T-helper 2 cell treated with Interferon-gamma antibody and Interleukin-4, amounts not matched to agents 5 μg/mL and 100 μg/mL, for 36 hours (primary cell): ENCODE data around the gene AKIRIN1.
"Not testable (repeated sequence)": the region's sequence is repeated elsewhere in the genome, so short reads cannot be mapped to it uniquely, and the experiment has no call there.

ENCODE experiments used
- DNase-seq: peaks from one replicate; pipeline ENCODE4 v3.0.0; 2021; ENCODE audit warnings: low spot score
- H3K27ac Mint-ChIP-seq: one replicate; pipeline ENCODE4 v1.8.0; 2021; ENCODE audit warnings: mild to moderate bottlenecking, mixed read lengths
- H3K27me3 Mint-ChIP-seq: one replicate; pipeline ENCODE4 v1.8.0; 2021; ENCODE audit warnings: low read depth, mixed read lengths
- H3K36me3 Mint-ChIP-seq: one replicate; pipeline ENCODE4 v1.8.0; 2021; ENCODE audit warnings: low read depth, mixed read lengths
- H3K4me1 Mint-ChIP-seq: one replicate; pipeline ENCODE4 v1.8.0; 2021; ENCODE audit warnings: low read depth, mixed read lengths
- H3K4me3 Mint-ChIP-seq: one replicate; pipeline ENCODE4 v1.8.0; 2022; ENCODE audit warnings: mild to moderate bottlenecking, moderate library complexity, mixed read lengths
- H3K9me3 Mint-ChIP-seq: one replicate; pipeline ENCODE4 v1.8.0; 2021; ENCODE audit warnings: mixed read lengths

AKIRIN1 gene, protein sequence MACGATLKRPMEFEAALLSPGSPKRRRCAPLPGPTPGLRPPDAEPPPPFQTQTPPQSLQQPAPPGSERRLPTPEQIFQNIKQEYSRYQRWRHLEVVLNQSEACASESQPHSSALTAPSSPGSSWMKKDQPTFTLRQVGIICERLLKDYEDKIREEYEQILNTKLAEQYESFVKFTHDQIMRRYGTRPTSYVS

DNA sequence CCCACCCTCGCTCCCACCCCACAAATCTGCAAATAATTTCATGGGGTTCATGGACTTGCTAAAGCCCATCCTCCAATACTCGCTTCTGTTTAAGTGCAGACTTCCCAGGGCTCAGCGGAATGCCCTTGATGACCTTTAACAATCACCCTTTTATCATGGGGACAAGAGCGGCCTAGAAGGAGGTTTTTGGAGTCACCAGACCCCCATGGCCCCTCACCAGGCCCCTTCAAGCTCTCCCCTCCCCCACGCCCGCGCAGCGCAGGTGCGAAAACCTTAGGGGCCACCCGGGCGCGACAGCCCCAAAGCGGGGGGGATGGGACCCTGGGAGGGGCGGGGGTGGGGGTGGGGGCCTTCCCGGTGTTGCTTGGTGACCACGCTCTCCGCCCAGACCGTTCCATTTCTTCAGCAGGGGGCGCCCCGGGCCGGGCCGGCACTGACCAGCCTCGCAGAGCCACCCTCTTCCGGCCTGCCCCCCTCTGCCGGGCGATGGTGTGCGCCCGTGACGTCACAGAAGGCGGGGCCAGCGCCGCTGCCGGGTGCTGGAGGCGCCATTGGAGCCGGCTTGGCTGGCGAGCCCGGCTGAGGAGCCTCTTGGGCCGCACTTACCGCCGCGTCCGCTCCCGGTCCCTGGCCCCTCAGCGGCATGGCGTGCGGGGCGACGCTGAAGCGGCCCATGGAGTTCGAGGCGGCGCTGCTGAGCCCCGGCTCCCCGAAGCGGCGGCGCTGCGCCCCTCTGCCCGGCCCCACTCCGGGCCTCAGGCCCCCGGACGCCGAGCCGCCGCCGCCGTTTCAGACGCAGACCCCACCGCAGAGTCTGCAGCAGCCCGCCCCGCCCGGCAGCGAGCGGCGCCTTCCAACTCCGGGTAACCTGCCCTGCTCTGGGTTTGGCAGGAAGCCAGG is at the start of gene AKIRIN1:
AKIRIN1 (plus strand) TSS at position 539 of the 900 bp plus-strand sequence; CDS start at position 644, 105 bp downstream.
- Mint-ChIP-seq H3K36me3 (peaks cover 24% of the 10 kb centered on the region), H3K4me1 (peaks cover 34% of the 10 kb centered on the region), H3K4me3 (peak within 1 kb of the TSS; percentile 93), H3K9me3 (no peaks in the 10 kb centered on the region), H3K27me3 (no peaks in the 10 kb centered on the region), H3K27ac (peak within 1 kb of the TSS; percentile 83)
- DNase-seq: peak; percentile 98

DNA sequence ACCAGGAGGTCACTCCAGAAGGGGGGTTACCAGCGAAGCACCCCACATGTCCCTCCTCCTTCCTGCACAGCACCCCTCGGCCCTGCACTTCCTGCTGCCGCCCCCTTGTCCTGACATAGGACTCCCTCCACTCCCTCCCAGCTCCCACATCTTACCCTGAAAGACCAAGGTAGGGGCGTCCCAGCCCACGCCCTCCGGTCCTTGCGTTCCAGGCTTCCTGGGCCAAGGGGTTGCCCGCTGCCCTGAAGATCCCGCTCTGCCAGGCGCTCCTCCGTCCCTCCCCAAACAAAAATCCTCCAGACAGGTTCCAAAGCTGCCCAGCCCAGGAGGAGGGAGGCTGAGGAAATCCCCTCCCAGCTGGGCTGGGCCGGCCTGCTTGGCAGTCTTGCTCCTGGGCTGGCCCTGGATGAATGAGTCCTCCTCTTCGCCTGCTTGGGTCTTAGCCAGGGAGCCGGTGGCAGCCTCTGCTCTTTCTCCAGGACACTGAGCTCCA is 49.5 kb upstream of the AKIRIN1 start, which contains the start of gene RHBDL2:
RHBDL2 (minus strand) TSS at position 304 of the 493 bp plus-strand sequence. CDS start 22,618 bp downstream, outside the sequence.
- Mint-ChIP-seq H3K9me3 (no peaks in the 10 kb centered on the region), H3K27me3 (no peaks in the 10 kb centered on the region), H3K4me1 (peaks cover 3% of the 10 kb centered on the region), H3K4me3 (no peak within 1 kb of the TSS), H3K27ac (no peak within 1 kb of the TSS), H3K36me3 (no peaks in the 10 kb centered on the region)
- no peak for DNase-seq

DNA sequence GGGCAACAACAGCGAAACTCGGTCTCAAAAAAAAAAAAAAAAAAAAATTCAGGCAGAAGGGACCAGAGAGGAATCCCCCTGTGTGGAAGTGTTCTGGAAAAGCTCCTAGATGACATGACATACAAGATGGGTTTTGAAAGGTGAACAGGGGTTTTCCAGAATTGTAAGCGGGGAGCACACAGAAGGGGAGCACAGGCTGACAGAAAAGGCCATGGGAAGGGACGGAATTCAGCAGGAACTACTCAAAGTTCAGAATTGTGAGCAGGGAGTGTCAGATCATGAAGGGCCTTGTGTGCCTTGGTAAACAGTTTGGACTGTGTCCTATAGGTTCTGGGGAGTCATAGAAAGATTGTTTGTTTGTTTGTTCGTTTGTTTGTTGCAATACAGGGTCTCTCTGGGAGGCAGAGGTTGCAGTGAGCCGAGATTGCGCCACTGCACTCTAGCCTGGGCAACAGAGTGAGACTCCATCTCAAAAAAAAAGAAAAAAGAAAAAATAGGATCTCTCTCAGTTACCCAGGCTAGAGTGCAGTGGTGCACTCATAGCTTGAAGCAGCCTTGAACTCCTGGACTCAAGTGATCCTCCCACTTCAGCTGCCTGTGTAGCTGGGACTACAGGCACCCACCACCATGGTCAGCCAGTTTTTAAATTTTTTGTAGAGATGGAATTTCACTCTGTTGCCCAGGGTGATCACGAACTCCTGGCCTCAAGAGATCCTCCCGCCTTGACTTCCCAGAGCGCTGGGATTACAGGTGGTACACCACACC is 48.2 kb upstream of the AKIRIN1 start:
- Mint-ChIP-seq H3K4me1 (peaks cover 3% of the 10 kb centered on the region), H3K27ac (no peak overlapping the region), H3K36me3 (no peaks in the 10 kb centered on the region), H3K9me3 (no peaks in the 10 kb centered on the region), H3K27me3 (no peaks in the 10 kb centered on the region), H3K4me3 (no peak overlapping the region)
- no peak for DNase-seq

DNA sequence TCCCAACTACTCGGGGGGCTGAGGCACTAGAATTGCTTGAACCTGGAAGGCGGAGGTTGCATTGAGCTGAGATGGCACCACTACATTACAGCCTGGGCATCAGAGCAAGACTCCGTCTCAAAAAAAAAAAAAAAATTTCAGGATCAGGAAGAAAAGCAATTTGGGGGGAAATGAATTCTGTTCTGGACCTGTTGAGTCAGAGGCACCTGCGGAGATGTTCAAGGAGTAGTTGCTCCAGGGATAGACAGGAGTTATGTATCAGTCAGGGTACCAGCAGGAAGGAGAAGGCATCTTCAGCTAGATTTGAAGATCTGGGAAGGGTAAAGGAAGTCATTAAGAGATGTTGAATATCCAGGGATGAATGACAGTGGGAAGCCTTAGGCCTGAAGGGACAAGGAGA is 46.5 kb upstream of the AKIRIN1 start:
- H3K4me3 Mint-ChIP-seq: no peak overlapping the region

DNA sequence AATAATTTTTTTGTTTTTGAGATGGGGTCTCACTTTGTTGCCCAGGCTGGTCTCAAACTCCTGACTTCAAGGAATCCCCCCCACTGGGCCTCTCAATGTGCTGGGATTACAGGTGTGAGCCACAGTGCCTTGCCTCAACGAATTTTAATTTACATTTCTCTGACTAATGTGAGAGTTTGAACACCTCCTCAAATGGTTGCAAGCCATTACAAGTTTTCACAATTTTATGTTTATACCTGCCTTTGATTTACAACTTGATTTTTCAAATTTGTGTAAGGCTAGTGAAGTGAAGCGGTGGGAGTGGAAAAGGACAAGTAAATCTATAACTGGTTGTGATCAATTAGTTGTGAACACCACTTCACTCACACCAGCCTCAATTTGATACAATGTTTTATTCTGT is 40.5 kb upstream of the AKIRIN1 start:
- Mint-ChIP-seq H3K27me3 (peaks cover 3% of the 10 kb centered on the region), H3K9me3 (no peaks in the 10 kb centered on the region), H3K4me3 (no peak overlapping the region)

More for the DNA sequence above, 46.5 kb upstream of the AKIRIN1 start:
- no peaks in the 10 kb centered on the region for H3K9me3 Mint-ChIP-seq
- peaks cover 3% of the 10 kb centered on the region for H3K4me1 Mint-ChIP-seq
- DNase-seq: no peak
- no peaks in the 10 kb centered on the region for H3K36me3 Mint-ChIP-seq
- H3K27me3 Mint-ChIP-seq: peaks cover 3% of the 10 kb centered on the region
- no peak overlapping the region for H3K27ac Mint-ChIP-seq

DNA sequence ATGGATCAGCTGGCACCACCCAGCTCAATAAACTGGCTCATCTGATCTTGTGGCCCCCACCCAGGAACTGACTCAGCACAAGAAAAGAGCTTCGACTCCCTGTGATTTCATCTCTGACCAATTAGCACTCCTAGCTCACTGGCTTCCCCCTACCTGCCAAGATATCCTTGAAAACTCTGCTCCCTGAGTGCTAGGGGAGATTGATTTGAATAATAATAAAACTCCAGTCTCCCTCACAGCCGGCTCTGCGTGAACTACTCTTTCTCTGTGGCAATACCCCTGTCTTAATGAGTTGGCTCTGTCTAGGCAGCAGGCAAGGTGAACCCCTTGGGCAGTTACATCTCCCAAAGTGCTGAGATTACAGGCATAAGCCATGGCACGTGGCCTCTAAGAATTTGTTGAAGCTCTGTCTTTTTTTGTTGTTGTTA is 37.6 kb upstream of the AKIRIN1 start:
- Mint-ChIP-seq H3K27me3 (peaks cover 3% of the 10 kb centered on the region), H3K4me3 (no peak overlapping the region), H3K36me3 (no peaks in the 10 kb centered on the region), H3K9me3 (no peaks in the 10 kb centered on the region), H3K4me1 (peaks cover 10% of the 10 kb centered on the region), H3K27ac (no peak overlapping the region)
- DNase-seq: no peak

More for the DNA sequence above, 40.5 kb upstream of the AKIRIN1 start:
- no peak overlapping the region for H3K27ac Mint-ChIP-seq
- H3K36me3 Mint-ChIP-seq: no peaks in the 10 kb centered on the region
- DNase-seq: no peak
- peaks cover 10% of the 10 kb centered on the region for H3K4me1 Mint-ChIP-seq

DNA sequence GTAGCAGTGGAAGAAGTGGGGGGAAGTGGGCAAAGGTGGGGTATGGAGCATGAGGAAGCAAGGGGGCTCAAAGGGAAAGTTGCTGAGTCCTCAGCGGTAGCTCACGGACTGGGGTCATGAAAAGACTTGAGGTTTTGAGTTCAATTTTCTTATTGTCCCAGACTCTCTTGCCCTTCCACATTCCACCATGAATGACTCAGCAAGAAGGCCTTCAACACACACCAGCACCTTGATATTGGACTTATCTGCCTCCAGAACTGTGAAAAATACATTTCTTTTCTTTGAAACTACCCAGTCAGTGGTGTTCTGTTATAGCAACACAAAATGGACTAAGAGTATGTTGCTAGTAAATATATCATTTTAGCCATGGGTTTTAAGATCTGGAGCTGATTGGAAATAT is 32.1 kb upstream of the AKIRIN1 start:
- Mint-ChIP-seq H3K27ac (no peak overlapping the region), H3K36me3 (no peaks in the 10 kb centered on the region), H3K27me3 (no peaks in the 10 kb centered on the region), H3K9me3 (no peaks in the 10 kb centered on the region), H3K4me1 (no peaks in the 10 kb centered on the region), H3K4me3 (no peak overlapping the region)
- no peak for DNase-seq

DNA sequence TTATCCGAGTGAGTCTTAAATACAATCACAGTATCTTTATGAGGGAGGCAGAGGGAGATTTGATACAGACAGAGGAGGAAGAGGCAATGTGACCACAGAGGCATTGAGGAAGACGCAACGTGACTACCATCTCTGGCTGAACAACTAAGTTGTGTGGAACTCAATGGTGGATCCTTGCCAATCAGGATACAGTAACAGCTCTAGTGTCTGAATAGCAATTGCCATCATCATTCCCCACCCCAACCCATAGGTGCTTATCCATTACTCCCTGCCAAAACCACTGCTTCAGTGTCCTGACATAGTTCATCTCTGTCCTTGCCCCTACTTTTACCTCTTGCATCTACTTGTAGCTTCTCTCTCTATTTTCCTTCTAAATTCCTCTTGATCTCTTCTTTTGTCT is 29.0 kb upstream of the AKIRIN1 start:
- DNase-seq: no peak
- no peaks in the 10 kb centered on the region for H3K27me3 Mint-ChIP-seq
- no peaks in the 10 kb centered on the region for H3K9me3 Mint-ChIP-seq
- no peaks in the 10 kb centered on the region for H3K36me3 Mint-ChIP-seq
- no peak overlapping the region for H3K4me3 Mint-ChIP-seq
- H3K27ac Mint-ChIP-seq: no peak overlapping the region
- H3K4me1 Mint-ChIP-seq: no peaks in the 10 kb centered on the region

DNA sequence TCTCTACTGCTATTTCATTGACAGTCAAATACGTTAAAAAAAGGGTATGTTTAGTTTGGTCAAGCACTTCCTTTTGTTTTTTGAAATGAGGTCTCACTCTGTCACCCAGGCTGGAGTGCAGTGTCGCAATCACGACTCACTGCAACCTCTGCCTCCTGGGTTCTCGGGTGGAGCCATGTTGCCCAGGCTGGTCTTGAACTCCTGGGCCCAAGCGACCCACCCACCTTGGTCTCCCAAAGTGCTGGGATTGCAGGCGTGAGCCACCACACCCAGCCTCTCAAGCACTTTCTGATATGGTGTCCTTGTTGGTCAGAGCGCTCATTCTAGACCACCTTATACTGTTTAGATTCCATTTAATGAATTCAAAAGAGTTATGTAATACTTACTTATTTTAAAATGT is 28.5 kb upstream of the AKIRIN1 start:
- Mint-ChIP-seq H3K36me3 (no peaks in the 10 kb centered on the region), H3K4me1 (no peaks in the 10 kb centered on the region), H3K9me3 (no peaks in the 10 kb centered on the region), H3K4me3 (no peak overlapping the region), H3K27me3 (no peaks in the 10 kb centered on the region), H3K27ac (no peak overlapping the region)
- no peak for DNase-seq

DNA sequence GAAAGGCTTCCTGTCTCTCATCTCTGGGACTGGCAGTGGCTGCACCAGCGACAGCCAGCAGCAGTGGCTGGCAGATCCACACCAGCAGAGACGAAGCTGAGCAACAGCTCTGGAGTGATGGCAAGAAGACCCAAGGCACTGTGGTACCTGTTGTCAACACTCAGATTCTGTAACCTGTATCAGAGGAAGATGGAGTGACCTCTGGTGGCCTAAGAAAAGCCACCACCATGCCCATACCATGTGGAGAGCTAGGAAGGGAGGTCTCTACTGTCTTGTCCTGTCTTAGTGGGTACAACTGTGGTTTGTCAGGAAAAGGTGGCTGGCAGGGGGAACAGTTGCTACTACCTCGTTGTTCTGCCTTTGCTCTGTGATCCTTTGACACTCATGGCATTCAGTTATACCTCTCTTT is 26.9 kb upstream of the AKIRIN1 start:
- Mint-ChIP-seq H3K27ac (no peak overlapping the region), H3K27me3 (no peaks in the 10 kb centered on the region), H3K9me3 (no peaks in the 10 kb centered on the region), H3K36me3 (no peaks in the 10 kb centered on the region), H3K4me3 (no peak overlapping the region), H3K4me1 (no peaks in the 10 kb centered on the region)
- no peak for DNase-seq

DNA sequence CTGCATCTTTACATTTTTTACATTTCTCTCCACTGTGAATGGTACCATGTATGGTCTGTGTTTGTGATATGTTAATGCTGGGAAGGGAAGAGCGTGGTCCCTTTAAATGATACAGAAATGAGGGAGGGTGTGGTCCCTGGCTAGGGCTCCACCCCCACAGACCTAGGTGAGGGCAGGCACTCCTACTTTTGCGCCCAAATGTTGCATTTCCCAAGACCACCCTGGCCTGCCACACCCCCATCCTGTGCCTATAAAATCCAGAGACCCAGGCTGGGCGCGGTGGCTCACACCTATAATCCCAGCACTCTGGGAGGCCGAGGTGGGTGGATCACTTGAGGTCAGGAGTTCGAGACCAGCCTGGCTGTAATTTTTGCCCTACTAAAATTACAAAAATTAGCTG is 17.9 kb upstream of the AKIRIN1 start:
- H3K27ac Mint-ChIP-seq, H3K27me3 Mint-ChIP-seq, H3K9me3 Mint-ChIP-seq: not testable (repeated sequence)

DNA sequence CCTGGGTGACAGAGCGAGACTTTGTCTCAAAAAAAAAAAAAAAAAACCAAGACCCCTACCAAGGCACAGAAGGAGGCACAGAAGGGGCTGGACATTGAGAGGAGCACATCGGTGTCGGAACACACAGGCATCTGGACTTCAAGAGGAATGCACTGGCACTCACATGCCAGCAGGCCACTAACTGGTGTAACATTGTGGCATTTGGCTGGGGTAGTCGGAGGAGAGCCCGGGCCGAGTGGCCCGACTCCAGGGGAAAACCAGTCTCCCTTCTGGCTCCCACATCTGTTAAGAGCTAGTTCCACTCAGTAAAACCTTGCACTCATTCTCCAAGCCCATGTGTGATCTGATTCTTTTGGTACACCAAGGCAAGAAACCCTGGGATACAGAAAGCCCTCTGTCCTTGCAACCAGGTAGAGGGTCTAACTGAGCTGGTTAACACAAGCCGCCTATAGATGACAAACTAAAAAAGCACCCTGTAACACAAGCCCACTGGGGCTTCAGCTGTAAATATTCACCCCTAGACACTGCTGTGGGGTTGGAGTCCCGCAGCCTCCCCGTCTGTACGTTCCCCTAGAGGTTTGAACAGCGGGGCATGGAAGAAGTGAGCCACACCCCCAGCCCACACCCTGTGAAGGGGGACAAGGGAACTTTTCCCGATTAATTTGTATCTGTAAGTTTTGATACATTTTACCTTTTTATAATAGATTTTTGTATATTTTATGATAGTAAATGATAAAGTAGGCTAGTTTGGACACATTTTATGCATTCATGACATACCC is 17.2 kb upstream of the AKIRIN1 start:
- Mint-ChIP-seq H3K27ac (no peak overlapping the region), H3K9me3 (peaks cover 11% of the 10 kb centered on the region), H3K4me3 (no peak overlapping the region), H3K4me1 (peaks cover 12% of the 10 kb centered on the region), H3K36me3 (peaks cover 9% of the 10 kb centered on the region), H3K27me3 (no peaks in the 10 kb centered on the region)
- no peak for DNase-seq

More for the DNA sequence above, 17.9 kb upstream of the AKIRIN1 start:
- not testable (repeated sequence) for DNase-seq, H3K36me3 Mint-ChIP-seq, H3K4me3 Mint-ChIP-seq
- H3K4me1 Mint-ChIP-seq: peaks cover 12% of the 10 kb centered on the region
